ENCODE measurements around the gene ZNRD2. TPM values are rescaled to one million over a fixed set of nuclear protein-coding genes. Genes with fewer than 3 reads are reported as not detected.
"Not testable (repeated sequence)": the region's sequence is repeated elsewhere in the genome, so short reads cannot be mapped to it uniquely, and the experiment has no call there.

The ZNRD2 gene
- 61.2 TPM for total RNA-seq (2021; ENCODE audit: unreplicated experiment)
- polyA plus RNA-seq (2012; ENCODE audit: insufficient read length) = 138 TPM
- Bru-seq, nascent RNA = percentile 79 among the genes with signal in this experiment
- percentile 82 among the genes with signal in this experiment for BruChase-seq, experiment 1, labeled RNA remaining after a 2-hour chase
- percentile 89 among the genes with signal in this experiment for BruChase-seq, experiment 2, labeled RNA remaining after a 6-hour chase
- long read RNA-seq, transcript SSSCA1-201 (4 exons, 698 nt) = major isoform, 30 of 62 reads
- long read RNA-seq, partial matches to known transcripts = 3 of 62 reads
- long read RNA-seq, other reads (novel, unspliced or antisense) = 25 of 62 reads

- Histone ChIP-seq H3K36me3 (ENCODE audit: control insufficient read depth, insufficient read depth, low read length) (no peaks in the 10 kb centered on the region; the same call in 1 of the 2 replicates), H3K4me1 (ENCODE audit: control insufficient read depth, insufficient read depth, low read length) (peaks cover 25% of the 10 kb centered on the region), H3K9me3 (ENCODE audit: control insufficient read depth, insufficient read depth, low read depth, low read length) (no peaks in the 10 kb centered on the region), H3K4me3 (ENCODE audit: low read depth in 2 of 2, low read length in 2 of 2) (peak within 1 kb of the TSS; percentile 82 to 93), H3K27ac (ENCODE audit: low read length) (peak within 1 kb of the TSS; percentile 94), H3K27me3 (ENCODE audit: control insufficient read depth, insufficient read depth, low read length) (no peaks in the 10 kb centered on the region)
- BruUV-seq (replicated peaks) = TSS peak; percentile 85
- in situ Hi-C loops (cut with HindIII; ENCODE audit: low pct_unique_long_range_greater_than_20kb, low sequenced_read_pairs) = no loop called here
- peak; percentile 82 for ATAC-seq
- intact Hi-C loops (cut with micrococcal nuclease; ENCODE audit: unreplicated experiment) = no loop called here
- POLR2A ChIA-PET = interaction anchor here (0.6 to 1.1 kb wide), 4 partner anchors 10 to 147 kb away, joined by 3 to 9 read pairs (median 4); partner anchors contain the start of gene NEAT1
- CTCF ChIA-PET = interaction anchor here (0.6 to 2.5 kb wide), 5 partner anchors 10 to 200 kb away, joined by 3 to 18 read pairs (median 4); no protein-coding TSS in a partner anchor
- peak; percentile 94 for DNase-seq (ENCODE audit: low read depth, low spot score)
- TF ChIP-seq TCF7L2 (IDR thresholded peaks at IDR 0.05; ENCODE audit: low read depth, low read length) (peak; percentile 90), POLR2AphosphoS5 (IDR thresholded peaks at IDR 0.05; ENCODE audit: low read depth, low read length) (peak; percentile 86), REST (IDR thresholded peaks at IDR 0.05; ENCODE audit: insufficient read depth in 1 of 2, low read depth in 2 of 2, low read length in 1 of 2) (peak in 1 of 2 experiments; percentile 48; a peak in 1 of 4 replicates), CTCF (IDR thresholded peaks at IDR 0.05) (peak; percentile 27; the same call in 1 of the 2 replicates), SIN3A (IDR thresholded peaks at IDR 0.05; ENCODE audit: borderline replicate concordance, insufficient read depth, low read depth, low read length) (peak; percentile 97)
Measured at GRCh38 chr11:65569973-65570918, at the start of gene ZNRD2. Gene ZNRD2, plus strand, starts transcription at chr11:65570477. Its CDS starts 15 bp downstream, at chr11:65570492.

- intact Hi-C loops (cut with micrococcal nuclease; ENCODE audit: unreplicated experiment); POLR2A ChIA-PET; in situ Hi-C loops (cut with HindIII; ENCODE audit: low pct_unique_long_range_greater_than_20kb, low sequenced_read_pairs); H3K36me3 ChIP-seq (ENCODE audit: control insufficient read depth, insufficient read depth, low read length); H3K9me3 ChIP-seq (ENCODE audit: control insufficient read depth, insufficient read depth, low read depth, low read length); BruUV-seq (replicated peaks); H3K4me3 ChIP-seq (ENCODE audit: low read depth in 2 of 2, low read length in 2 of 2); ATAC-seq; CTCF ChIA-PET; H3K27ac ChIP-seq (ENCODE audit: low read length); DNase-seq (ENCODE audit: low read depth, low spot score); H3K27me3 ChIP-seq (ENCODE audit: control insufficient read depth, insufficient read depth, low read length); H3K4me1 ChIP-seq (ENCODE audit: control insufficient read depth, insufficient read depth, low read length): not testable (repeated sequence)
Measured at GRCh38 chr11:65521777-65522521, 48.3 kb upstream of the ZNRD2 start.

- H3K9me3 ChIP-seq (ENCODE audit: control insufficient read depth, insufficient read depth, low read depth, low read length); BruUV-seq (replicated peaks); H3K27me3 ChIP-seq (ENCODE audit: control insufficient read depth, insufficient read depth, low read length); in situ Hi-C loops (cut with HindIII; ENCODE audit: low pct_unique_long_range_greater_than_20kb, low sequenced_read_pairs); H3K4me3 ChIP-seq (ENCODE audit: low read depth in 2 of 2, low read length in 2 of 2); H3K4me1 ChIP-seq (ENCODE audit: control insufficient read depth, insufficient read depth, low read length); POLR2A ChIA-PET; H3K36me3 ChIP-seq (ENCODE audit: control insufficient read depth, insufficient read depth, low read length); H3K27ac ChIP-seq (ENCODE audit: low read length); CTCF ChIA-PET; intact Hi-C loops (cut with micrococcal nuclease; ENCODE audit: unreplicated experiment); DNase-seq (ENCODE audit: low read depth, low spot score); ATAC-seq: not testable (repeated sequence)
Measured at GRCh38 chr11:65522718-65523630, 47.3 kb upstream of the ZNRD2 start.

- ATAC-seq; H3K4me1 ChIP-seq (ENCODE audit: control insufficient read depth, insufficient read depth, low read length); BruUV-seq (replicated peaks); H3K27me3 ChIP-seq (ENCODE audit: control insufficient read depth, insufficient read depth, low read length); H3K27ac ChIP-seq (ENCODE audit: low read length); DNase-seq (ENCODE audit: low read depth, low spot score); CTCF ChIA-PET; H3K36me3 ChIP-seq (ENCODE audit: control insufficient read depth, insufficient read depth, low read length); H3K9me3 ChIP-seq (ENCODE audit: control insufficient read depth, insufficient read depth, low read depth, low read length); in situ Hi-C loops (cut with HindIII; ENCODE audit: low pct_unique_long_range_greater_than_20kb, low sequenced_read_pairs); POLR2A ChIA-PET; H3K4me3 ChIP-seq (ENCODE audit: low read depth in 2 of 2, low read length in 2 of 2); intact Hi-C loops (cut with micrococcal nuclease; ENCODE audit: unreplicated experiment): not testable (repeated sequence)
Measured at GRCh38 chr11:65523631-65523968, 46.7 kb upstream of the ZNRD2 start.
